ENCODE measurements around the gene ATP13A2. TPM values are rescaled to one million over a fixed set of nuclear protein-coding genes. Genes with fewer than 3 reads are reported as not detected.

The ATP13A2 gene
- total and polyA plus RNA-seq, 8 donors: 23.6 to 65.0 (median 35.4) TPM

GRCh38 chr1:17056551-17056950 lies 44.8 kb upstream of the ATP13A2 start:
- H3K4me3 ChIP-seq: no peak overlapping the region
- peaks cover 0 to 2% of the 10 kb centered on the region in 2 donors for H3K36me3 ChIP-seq
- no peak for DNase-seq
- intact Hi-C loops (cut with DNase I): no loop called here
- H3K9me3 ChIP-seq: no peaks in the 10 kb centered on the region
- no peak overlapping the region for H3K27ac ChIP-seq
- TF ChIP-seq CTCF (IDR thresholded peaks at IDR 0.05): no peak
- H3K4me1 ChIP-seq: peaks cover 10 to 40% of the 10 kb centered on the region in 2 donors
- ATAC-seq: no peak
- no peaks in the 10 kb centered on the region for H3K27me3 ChIP-seq

- Histone ChIP-seq H3K4me3 (no peak overlapping the region), H3K36me3 (peaks cover 0 to 8% of the 10 kb centered on the region in 2 donors), H3K9me3 (no peaks in the 10 kb centered on the region), H3K27me3 (no peaks in the 10 kb centered on the region), H3K27ac (no peak overlapping the region), H3K4me1 (peaks cover 10 to 38% of the 10 kb centered on the region in 2 donors)
- DNase-seq: no peak
- TF ChIP-seq CTCF (IDR thresholded peaks at IDR 0.05): no peak
- intact Hi-C loops (cut with DNase I): no loop called here
- no peak for ATAC-seq
Measured at GRCh38 chr1:17055801-17056200, 44.1 kb upstream of the ATP13A2 start.

GRCh38 chr1:17053685-17054410 lies 42.1 kb upstream of the ATP13A2 start, which contains the start of gene SDHB:
TSS of gene SDHB (minus strand) at chr1:17054032. CDS start at chr1:17054019, 13 bp downstream.
- H3K4me1 ChIP-seq: peaks cover 10 to 23% of the 10 kb centered on the region in 2 donors
- H3K27ac ChIP-seq: peak within 1 kb of the TSS; percentile 81 to 85
- ATAC-seq (peak; percentile 98), DNase-seq (peak; percentile 98 to 99 (median 99))
- intact Hi-C loops (cut with DNase I): no loop called here
- no peak for TF ChIP-seq CTCF (IDR thresholded peaks at IDR 0.05)
- H3K27me3 ChIP-seq: no peaks in the 10 kb centered on the region
- H3K4me3 ChIP-seq: peak within 1 kb of the TSS; percentile 65 to 72
- no peaks in the 10 kb centered on the region for H3K9me3 ChIP-seq
- H3K36me3 ChIP-seq: peaks cover 0 to 28% of the 10 kb centered on the region in 2 donors

- H3K27me3 ChIP-seq: no peaks in the 10 kb centered on the region
- H3K4me3 ChIP-seq: peak overlapping the region; percentile 65 to 72
- H3K9me3 ChIP-seq: no peaks in the 10 kb centered on the region
- intact Hi-C loops (cut with DNase I): no loop called here
- ATAC-seq (no peak), DNase-seq (no peak)
- peaks cover 0 to 28% of the 10 kb centered on the region in 2 donors for H3K36me3 ChIP-seq
- no peak for TF ChIP-seq CTCF (IDR thresholded peaks at IDR 0.05)
- H3K27ac ChIP-seq: peak overlapping the region; percentile 81 to 85
- peaks cover 10 to 23% of the 10 kb centered on the region in 2 donors for H3K4me1 ChIP-seq
Measured at GRCh38 chr1:17053086-17053684, 41.5 kb upstream of the ATP13A2 start.

GRCh38 chr1:17052641-17053040 lies 40.9 kb upstream of the ATP13A2 start:
- Histone ChIP-seq H3K27me3 (no peaks in the 10 kb centered on the region), H3K36me3 (peaks cover 0 to 28% of the 10 kb centered on the region in 2 donors), H3K27ac (peak overlapping the region in 1 of 2 donors; percentile 81), H3K4me3 (peak overlapping the region in 1 of 2 donors; percentile 65), H3K4me1 (peaks cover 10 to 23% of the 10 kb centered on the region in 2 donors), H3K9me3 (no peaks in the 10 kb centered on the region)
- DNase-seq (no peak), ATAC-seq (no peak)
- intact Hi-C loops (cut with DNase I): no loop called here
- TF ChIP-seq CTCF (IDR thresholded peaks at IDR 0.05): no peak

All from left lung (tissue), 10 donors.